AG04450 (cell line): Measurements from ENCODE around the gene VPS54. TPM values are rescaled to one million over a fixed set of nuclear protein-coding genes. Genes with fewer than 3 reads are reported as not detected.

Experiments used
- CTCF ChIA-PET: fragments of 300-600, 350-600 bp; formaldehyde crosslinking; extraction: SDS; loops from one replicate; lab custom pipeline; 2022; ENCODE audit warnings: antibody characterized with exemption, inconsistent platforms; lab: Charles Lee
- POLR2A ChIA-PET: fragments of 350-600 bp; formaldehyde crosslinking; extraction: SDS; loops from one replicate; lab custom pipeline; 2021; ENCODE audit warnings: antibody characterized with exemption, inconsistent platforms; lab: Yijun Ruan, JAX
- DNase-seq: peaks from one replicate; pipeline ENCODE4 v3.0.0-alpha.2; 2011; ENCODE audit warnings: low read depth, low spot score
- H3K27ac ChIP-seq: one replicate; pipeline ENCODE4 v1.5.1; 2012; ENCODE audit warnings: low read depth, low read length, control low read depth
- H3K27me3 ChIP-seq: one replicate; pipeline ENCODE4 v1.6.0; 2012; ENCODE audit warnings: low read length; ENCODE audit not compliant: control insufficient read depth, insufficient read depth
- H3K4me3 ChIP-seq: 2 replicates; pipeline ENCODE4 v1.5.1; 2011; ENCODE audit warnings: mild to moderate bottlenecking, low read depth, low read length, control low read depth
- H3K9me3 ChIP-seq: 2 replicates; pipeline ENCODE4 v1.5.1; 2012; ENCODE audit warnings: low read length; ENCODE audit not compliant: control insufficient read depth, insufficient read depth
- CTCF ChIP-seq: IDR thresholded peaks from 2 replicates; pipeline ENCODE4 v1.5.1; 2011; ENCODE audit warnings: low read depth, low read length, control low read depth, inconsistent platforms
- polyA plus RNA-seq: library from polyadenylated mRNA; depleted of rRNA; stranded (reverse); fragments of >200 nt; gene quantifications from 2 replicates; pipeline ENCODE4 v1.2.3, GENCODE V29; 2011

The VPS54 gene
- polyA plus RNA-seq, 1 experiment: 21.9 TPM

DNA sequence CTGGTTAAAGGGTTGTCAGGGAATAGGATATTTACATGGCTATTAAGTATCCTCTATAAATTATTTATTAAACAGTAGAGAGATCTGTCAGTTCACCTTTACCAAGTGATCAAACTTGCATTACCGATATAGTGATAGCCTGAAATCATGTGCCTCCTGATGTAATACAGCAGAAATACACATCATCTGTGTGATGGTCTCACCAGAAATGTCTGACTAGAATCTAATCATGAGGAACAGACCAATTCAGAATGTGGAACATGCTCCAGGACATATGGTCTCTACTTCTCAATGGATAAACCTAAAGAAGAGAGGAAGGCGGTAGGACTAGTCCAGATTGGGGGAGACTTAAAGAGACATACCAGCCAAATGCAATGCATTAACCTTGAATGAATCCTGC lies 6.2 kb downstream of the VPS54 start:
- no peak for DNase-seq
- POLR2A ChIA-PET: no interaction called here
- H3K27ac ChIP-seq: no peak overlapping the region
- no peaks in the 10 kb centered on the region; the same call in 1 of the 2 replicates for H3K9me3 ChIP-seq
- no peak for TF ChIP-seq CTCF
- no peaks in the 10 kb centered on the region for H3K27me3 ChIP-seq
- no peak overlapping the region for H3K4me3 ChIP-seq
- CTCF ChIA-PET: no interaction called here

GRCh38 chr2:64012115-64012514 lies 7.1 kb downstream of the VPS54 start:
- CTCF ChIA-PET: interaction anchor here (0.5 kb wide), 1 partner anchor 711 kb away, joined by 6 read pairs; no protein-coding TSS in a partner anchor
- TF ChIP-seq CTCF: no peak

DNA sequence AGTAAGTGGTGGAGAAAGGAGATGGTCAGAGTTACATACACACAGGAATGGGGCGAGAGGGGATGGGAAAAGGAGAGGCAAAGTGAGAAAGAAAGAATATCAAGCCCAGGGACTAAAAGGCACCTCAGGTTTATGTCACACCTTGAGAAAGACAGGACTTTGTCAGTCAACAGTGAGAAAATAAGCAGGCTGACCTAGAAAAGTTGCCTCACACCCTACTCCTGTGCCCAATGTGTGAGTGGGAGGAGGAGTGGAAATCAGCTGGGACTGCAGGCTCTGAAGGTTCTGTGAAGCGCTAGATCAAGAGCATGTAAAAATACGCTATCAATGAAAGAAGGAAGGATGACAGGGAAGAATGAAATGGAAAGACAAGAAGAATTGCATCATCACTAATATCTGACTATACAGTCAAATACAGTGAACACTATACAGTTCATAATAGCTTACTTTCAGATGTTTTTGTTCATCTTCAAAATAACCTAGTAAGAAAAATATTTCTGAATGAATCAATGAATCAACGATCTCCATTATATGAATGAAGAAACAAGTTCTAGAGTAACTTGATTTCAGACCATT lies 10.7 kb downstream of the VPS54 start:
- no peak overlapping the region for H3K4me3 ChIP-seq
- H3K27ac ChIP-seq: no peak overlapping the region
- H3K9me3 ChIP-seq: no peaks in the 10 kb centered on the region; the same call in 1 of the 2 replicates
- POLR2A ChIA-PET: no interaction called here
- H3K27me3 ChIP-seq: no peaks in the 10 kb centered on the region
- no peak for DNase-seq
- no peak for TF ChIP-seq CTCF
- CTCF ChIA-PET: no interaction called here

More at GRCh38 chr2:64012115-64012514, 7.1 kb downstream of the VPS54 start:
- DNase-seq: no peak
- Histone ChIP-seq H3K9me3 (no peaks in the 10 kb centered on the region; the same call in 1 of the 2 replicates), H3K27ac (no peak overlapping the region), H3K4me3 (no peak overlapping the region), H3K27me3 (no peaks in the 10 kb centered on the region)
- POLR2A ChIA-PET: no interaction called here

DNA sequence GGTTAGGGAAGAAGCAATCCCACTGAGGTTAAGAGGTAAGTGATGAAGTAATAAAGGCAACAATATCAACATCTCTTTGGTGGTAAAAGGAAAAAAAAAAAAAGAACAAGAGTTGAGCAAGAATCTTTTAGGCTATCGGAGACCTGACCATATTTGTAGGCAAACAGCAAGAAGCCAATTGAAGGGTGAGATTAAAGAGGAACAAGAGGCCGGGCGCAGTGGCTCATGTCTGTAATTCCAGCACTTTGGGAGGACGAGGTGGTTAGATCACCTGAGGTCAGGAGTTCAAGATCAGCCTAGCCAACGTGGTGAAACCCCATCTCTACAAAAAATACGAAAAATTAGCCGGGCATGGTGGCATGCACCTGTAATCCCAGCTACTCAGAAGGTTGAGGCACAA lies 11.3 kb downstream of the VPS54 start:
- DNase-seq: no peak
- ChIA-PET POLR2A (no interaction called here), CTCF (no interaction called here)
- H3K4me3 ChIP-seq: no peak overlapping the region
- H3K9me3 ChIP-seq: no peaks in the 10 kb centered on the region; the same call in 1 of the 2 replicates
- TF ChIP-seq CTCF: no peak
- no peak overlapping the region for H3K27ac ChIP-seq
- no peaks in the 10 kb centered on the region for H3K27me3 ChIP-seq

GRCh38 chr2:64005707-64006356 lies 13.4 kb downstream of the VPS54 start:
- ChIA-PET POLR2A (no interaction called here), CTCF (no interaction called here)
- Histone ChIP-seq H3K4me3 (no peak overlapping the region), H3K9me3 (no peaks in the 10 kb centered on the region; the same call in 1 of the 2 replicates), H3K27ac (no peak overlapping the region), H3K27me3 (no peaks in the 10 kb centered on the region)
- DNase-seq: no peak
- TF ChIP-seq CTCF: no peak
